Pons (tissue), 1 donor: ENCODE results near the gene PPM1H.

ENCODE experiments used
- DNase-seq: peaks from one replicate; pipeline ENCODE4 v3.0.0-alpha.2; 2016; ENCODE audit warnings: low spot score

The PPM1H gene

GRCh38 chr12:62604373-62604772, 330.6 kb downstream of the PPM1H start:
- no peak for DNase-seq

- DNase-seq: peak; percentile 42
Measured at GRCh38 chr12:62603811-62604098, 331.2 kb downstream of the PPM1H start.

- DNase-seq: peak; percentile 91
Measured at GRCh38 chr12:62603061-62603810, 331.7 kb downstream of the PPM1H start.

GRCh38 chr12:62602255-62603060, 332.5 kb downstream of the PPM1H start:
- DNase-seq: peak; percentile 86

- DNase-seq: peak; percentile 33
Measured at GRCh38 chr12:62601765-62602164, 333.2 kb downstream of the PPM1H start.

- no peak for DNase-seq
Measured at GRCh38 chr12:62599854-62600437, 335.0 kb downstream of the PPM1H start.

GRCh38 chr12:62598846-62599245, 336.1 kb downstream of the PPM1H start:
- DNase-seq: no peak

- DNase-seq: no peak
Measured at GRCh38 chr12:62597253-62597652, 337.7 kb downstream of the PPM1H start.
